HG02884 (cell line): ENCODE data around the gene HNRNPH1.

Source experiments
- ATAC-seq: cut with Tn5 transposase; IDR thresholded peaks from one replicate; pipeline ENCODE4 v1.9.1; 2021; ENCODE audit warnings: mild to moderate bottlenecking, moderate library complexity; ENCODE audit not compliant: unreplicated experiment

Gene HNRNPH1

DNA sequence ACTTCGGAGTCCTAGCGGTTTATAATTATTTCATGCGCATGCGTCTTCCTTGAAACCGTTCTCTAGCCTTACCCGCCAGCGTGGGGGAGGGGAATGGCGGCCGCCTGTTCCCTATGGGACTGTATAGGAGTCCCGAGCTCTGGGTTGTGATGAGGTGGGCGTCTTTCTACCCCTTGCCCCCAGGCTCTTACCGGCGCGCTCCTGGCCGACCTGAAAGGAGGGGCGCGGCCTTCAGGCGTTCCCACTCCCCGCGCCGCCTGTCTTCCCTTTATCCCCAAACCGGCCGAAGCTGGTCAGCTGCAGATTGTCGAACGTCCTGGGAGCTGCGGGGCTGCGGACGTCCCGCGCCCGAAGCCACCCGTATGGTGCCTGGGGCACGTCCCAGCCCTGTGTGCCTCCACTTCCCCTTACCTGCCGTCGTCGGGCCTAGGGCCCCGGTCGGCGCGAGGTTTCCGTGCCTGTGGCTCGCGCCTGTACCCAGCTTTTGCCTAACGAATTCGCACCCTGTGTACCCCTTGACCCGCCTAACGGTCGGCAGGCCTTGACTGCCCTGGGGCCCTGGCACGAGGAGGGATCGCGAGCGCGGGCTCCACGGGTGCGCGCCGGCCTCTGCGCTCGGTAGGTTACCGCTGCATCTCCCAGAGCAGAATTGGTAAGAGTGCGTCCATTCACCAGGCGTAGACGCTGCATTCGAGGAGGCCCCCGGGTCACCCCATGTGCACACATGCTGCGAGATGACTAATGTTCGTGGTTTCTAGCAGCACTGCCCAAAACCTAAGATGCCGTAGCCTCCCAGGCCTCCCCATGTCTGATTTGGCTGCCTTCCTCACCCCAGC lies 653 bp upstream of the HNRNPH1 start:
- ATAC-seq: peak; percentile 13

DNA sequence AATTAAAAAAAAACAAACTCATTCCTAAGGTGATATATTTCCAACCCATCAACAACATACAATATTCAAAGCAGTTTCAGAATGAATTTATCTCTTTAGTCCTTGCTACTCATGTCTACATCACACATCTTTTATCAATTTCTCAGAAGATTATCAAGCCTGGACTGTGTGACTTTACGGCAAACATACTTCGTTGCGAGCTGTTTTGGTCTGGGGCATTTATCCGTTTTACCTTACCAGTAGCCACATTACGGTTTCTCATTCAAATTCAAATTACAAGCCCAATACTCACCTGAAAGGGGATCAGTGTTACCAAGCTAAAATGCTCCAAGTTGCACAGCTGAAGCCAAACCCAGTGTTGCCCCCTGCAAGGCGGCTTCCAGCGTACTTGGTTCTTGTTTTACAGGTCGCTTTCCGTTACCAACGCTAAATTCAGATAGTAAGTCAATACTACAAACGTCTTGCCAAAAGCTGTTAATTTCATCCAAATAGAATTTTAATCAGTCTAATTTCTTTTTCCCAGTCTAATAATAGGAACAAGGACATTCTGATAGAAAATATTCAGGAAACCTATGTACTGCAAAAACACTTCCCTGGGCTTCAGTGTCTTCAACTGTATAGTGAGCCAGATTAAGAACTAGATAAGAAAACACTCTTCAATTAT lies 1.8 kb downstream of the HNRNPH1 start:
- no peak for ATAC-seq

DNA sequence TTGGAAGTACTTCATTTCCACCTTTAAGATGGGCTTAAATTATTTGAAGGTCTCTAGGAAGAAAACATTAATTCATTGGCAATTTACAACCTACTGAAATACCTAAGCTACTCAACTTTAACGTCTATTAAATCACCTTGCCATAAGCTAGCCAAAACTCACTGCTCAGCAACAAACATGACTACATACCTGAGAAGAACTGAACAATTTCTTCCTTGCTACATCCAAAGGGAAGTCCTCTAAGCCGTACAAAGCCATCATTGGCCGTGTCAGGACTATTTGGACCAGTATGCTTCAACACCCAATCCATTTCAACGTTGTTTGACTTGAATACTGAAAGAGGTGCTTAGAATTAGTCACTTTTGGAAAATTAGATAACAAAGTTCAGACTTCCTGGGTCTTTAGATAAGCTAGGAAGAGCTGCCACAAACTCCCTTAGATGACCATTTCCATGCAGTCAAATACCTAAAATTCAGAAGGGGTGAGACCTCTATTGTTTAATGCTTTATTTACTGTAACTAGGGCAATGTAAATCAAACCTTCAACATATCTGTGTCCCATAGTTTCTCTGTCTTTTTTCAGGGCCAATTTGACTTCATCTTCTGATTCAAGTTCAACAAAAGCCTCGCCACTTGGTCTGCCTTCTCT lies 2.6 kb downstream of the HNRNPH1 start:
- no peak for ATAC-seq

DNA sequence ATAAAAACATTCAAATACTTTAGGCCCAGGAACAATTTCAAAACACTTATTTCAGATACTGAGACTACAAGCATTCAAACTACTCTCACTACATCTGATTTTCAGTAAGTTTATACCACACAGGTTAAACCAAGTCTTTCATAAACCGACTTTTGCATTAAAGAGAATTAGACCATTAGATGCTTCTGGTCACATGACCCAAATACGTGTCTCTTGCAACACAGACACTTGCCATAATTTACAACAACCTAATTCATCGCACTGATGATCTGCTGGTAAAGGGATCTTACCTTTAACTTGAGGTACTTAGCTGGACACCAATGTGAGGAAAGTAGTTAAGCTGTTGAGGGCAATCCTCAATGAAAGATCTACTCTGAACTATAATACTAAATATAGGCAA lies 3.2 kb downstream of the HNRNPH1 start:
- no peak for ATAC-seq

DNA sequence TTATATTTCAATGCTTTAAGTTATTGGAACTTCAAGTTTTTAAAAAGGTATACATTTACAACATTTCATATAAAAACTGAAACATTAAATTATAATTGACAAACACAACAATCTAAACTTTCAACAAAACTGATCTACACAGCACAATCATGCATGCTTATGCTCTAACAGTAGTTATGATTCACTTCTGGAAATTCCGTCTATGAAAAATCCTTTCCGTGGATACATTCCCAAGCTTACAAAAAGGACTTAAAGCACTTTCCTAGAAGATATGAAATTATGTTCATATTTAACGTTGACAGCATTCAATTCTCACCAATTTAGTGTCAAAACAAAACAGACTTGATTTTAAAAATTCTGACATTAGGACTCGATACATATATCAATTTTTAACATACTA lies 3.7 kb downstream of the HNRNPH1 start:
- no peak for ATAC-seq

DNA sequence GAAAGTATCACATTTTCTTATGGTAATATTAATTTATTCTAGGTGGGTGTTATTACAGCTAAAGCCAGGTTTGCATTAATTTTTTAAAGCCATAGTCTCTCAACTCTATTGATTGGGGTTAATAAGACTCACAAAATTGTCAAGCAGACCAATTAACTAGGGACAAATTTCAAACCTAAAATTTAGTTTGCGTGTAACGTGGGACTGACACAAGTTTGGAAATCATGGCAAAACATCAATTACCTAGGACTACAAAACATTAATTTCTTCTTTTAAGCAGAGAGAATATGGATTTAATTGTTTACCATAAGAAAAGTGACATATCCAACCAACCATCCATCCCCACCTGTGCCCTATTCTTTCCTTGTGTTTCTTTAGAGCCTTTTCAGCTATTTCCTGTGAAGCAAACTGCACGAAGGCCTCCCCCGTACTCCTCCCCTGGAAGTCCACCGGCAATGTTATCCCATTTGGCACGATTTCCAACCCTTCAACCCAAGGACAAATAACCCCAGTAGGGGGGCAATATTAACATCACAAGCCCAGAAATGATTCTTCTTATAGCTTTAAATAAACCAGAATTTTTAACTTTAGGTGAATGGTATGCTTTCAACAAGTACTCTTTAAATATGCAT lies 4.4 kb downstream of the HNRNPH1 start:
- no peak for ATAC-seq

DNA sequence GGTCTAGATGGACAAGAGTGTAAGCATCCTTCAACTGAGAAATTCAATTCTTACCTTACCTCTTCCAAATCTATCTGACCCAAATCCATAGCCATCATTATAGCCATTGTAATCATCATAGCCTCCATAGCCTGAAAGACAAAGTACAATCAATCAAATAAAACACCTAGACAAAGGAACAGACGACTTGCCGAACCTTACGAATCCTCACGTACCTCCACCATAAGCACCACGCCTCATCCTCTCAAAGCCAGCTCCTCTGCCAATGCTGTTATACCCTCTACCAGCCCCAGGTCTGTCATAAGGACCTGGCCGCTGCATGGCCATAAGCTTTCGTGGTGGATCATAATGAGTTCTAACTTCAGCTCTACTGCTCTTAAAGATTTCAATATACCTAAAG lies 5.5 kb downstream of the HNRNPH1 start:
- no peak for ATAC-seq

DNA sequence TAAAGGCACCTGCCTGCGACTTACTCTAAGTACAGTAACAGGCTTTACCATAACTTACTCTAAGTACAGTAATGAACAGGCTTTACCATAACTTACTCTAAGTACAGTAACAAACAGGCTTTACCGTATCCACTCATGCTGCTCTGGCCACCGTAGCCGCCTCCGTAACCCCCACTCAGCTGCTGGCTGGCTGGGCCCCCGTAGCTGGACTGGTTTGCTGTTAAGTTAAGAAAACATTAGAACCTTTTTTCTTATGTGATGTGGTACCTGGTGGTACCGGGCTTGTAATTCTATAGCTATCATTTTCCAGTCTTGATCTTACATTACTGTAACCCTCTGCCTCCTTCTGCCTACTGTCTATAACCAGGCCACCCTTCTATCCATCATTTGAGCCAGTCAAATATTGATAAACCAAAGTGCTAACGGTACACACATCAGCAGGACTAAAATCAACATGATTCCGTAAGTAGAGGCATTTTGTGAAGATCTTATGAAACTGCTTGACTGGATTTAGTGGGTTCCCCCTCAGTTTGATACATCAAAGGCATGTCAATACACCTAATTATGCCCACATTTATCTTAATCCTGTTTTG lies 7.4 kb downstream of the HNRNPH1 start:
- no peak for ATAC-seq

DNA sequence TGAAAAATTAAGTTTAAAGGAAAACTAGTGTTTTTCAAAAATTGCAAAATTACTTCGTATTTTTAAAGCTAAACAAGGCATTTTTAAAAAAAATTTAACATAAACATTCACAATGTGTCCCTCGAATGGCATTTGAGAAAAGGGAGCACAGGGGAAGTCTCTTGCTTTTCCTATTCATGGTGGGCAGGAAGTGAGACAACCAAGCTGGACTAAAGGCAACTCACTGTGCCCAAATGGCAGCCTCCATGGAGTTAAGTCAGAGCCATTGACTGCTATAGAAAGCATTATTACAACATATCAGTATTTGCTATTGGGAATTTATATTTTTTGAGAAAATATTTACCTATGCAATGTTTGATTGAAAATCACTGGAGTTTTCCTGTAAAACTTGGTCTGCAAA lies 8.3 kb downstream of the HNRNPH1 start:
- ATAC-seq: no peak

DNA sequence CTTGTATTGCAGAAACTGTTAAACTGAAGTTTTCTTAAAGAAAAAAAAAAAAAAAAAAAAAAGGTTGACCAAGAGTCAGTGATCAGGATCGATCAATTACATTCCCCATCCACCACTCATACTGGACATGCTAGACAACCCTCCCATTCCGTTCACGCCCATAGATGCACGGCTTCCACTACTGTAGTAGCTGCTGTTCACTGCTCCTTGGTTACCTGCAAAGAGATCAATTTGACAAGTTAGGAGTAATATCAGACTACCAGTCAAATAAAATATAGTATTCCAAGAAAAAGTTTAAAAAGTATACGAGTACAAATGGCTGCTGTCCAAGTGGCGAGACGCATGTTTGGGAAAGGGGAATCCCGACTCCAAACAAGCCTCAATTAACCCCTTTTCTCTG lies 8.7 kb downstream of the HNRNPH1 start:
- ATAC-seq: no peak

DNA sequence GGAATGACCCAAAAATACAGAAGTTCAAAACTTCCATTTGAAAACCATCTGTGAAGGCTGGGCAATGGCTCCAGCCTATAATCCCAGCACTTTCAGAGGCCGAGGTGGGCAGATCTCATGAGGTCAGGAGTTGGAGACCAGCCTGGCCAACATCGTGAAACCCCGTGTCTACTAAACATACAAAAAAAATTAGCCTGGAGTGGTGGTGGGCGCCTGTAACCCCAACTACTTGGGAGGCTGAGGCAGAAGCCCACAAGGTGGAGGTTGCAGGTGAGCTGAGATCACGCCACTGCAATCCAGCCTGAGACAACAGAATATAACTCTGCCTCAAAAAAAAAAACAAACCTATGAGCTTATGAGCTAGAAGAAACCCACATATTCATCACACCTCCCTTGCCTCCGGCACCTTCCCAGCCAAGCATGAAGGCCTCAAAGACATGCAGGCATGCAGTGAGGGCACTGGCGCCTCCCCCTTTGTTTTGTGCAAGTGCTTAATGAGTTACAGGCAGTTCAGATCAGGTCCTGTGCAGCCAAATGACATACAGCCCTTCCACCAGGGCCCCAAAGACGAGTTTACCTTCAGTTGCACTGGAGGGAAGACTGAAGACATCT lies 9.9 kb downstream of the HNRNPH1 start:
- no peak for ATAC-seq

DNA sequence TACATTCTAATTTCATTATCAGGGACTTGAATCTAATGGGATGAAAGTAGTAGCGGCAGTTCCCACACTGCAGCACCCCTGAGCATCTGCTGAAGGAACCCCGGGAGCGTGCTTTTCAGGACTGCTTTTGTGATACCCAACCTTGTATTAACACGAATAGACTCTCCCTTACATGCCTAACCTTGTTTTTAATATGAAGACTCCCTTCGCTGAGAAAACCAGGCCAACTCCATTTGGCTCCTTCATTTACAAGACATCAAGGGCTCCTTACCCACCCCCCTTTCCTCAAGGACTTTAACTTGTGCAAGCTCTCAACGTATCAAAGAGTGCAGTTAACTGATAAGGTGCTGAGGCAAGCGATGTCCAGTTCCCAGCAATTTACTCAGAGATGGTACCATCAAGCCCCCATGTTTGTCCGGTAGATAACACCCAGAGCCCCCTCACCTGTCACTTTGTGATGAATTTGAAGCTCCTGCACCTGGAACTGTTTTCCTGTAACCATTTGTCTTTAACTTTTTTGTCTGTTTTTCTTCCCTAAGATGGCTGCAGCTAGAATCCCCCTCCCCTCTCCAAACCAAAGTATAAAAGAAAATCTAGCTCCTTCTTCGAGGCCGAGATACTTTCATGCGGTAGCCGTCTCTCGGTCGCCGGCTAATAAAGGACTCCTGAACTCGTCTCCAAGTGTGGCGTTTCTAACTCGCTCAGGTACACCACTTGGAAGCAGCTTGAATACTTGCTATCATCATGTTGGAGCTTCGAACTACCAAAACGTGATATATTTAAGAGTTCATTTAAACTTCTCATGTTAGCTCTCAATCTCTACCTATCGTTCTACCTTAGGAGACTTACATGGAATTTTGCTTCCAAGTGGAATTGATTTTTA lies 10.7 kb downstream of the HNRNPH1 start:
- no peak for ATAC-seq

DNA sequence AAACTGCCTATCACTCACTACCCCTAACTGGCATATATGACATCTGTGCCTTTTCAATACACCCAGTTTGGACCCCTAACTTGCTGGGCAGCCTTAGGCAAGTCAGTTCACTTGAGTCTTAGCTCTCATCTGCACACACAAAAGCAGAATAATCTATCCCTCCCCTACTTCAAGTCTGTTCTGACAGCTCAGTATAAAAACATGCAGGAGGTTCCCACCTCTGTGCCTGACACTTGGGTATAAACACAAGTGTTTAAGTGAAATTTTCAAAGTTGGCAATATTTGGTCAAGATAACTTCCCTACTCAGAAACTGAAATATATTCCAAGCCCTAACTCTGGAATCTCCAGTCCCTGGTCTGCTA lies 12.6 kb downstream of the HNRNPH1 start:
- no peak for ATAC-seq

DNA sequence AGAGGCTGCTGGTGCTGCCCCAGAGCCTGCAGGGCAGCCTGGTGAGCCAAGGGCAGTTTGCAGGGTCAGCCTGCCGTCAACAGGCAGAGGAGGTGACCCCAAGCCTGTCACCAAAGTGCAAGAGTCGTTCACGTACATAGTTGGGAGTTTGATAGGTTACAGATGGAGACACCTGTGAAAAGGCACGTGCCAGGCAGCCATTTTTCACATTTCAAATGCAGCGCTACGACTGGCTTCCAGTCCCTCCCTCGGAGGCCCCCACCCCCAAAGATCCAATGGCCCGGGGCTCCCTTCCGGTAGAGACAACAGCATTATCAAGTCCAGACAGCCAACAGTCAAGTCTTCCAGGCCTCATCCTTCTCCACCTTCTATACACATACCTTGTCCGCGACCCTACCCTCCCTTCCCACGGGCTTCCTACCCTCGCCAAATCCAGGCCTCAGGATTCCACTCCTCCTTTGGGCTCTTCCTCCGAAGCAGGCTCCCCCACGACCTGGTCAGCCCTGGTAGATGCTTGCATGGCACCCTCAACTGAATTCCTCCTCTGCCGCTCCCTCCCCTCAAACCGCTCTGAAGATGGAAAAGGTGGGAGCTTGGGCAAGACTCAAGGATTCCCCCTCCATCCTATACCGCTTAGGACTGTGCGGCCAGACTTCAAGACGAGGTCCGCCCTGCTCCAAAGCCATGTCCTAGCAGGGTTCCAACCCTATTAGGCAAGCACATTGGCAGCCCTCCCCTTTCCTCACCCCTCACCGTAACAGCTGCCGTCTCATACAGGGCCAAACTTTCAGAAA lies 13.2 kb downstream of the HNRNPH1 start:
- ATAC-seq: no peak

DNA sequence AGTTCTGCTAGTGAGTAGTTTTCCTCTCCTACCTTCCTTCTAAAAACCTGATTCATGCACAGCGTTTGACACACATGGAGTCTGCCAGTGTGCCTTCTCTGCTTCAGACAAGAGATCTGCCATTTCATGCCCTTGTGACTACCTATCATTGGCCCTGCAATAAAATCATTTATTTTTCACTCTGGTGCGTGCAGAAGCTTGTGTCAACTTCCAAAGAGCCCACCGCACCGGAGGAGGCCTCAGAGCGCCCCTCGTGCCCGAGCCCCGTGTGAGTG lies 13.7 kb downstream of the HNRNPH1 start:
- no peak for ATAC-seq

DNA sequence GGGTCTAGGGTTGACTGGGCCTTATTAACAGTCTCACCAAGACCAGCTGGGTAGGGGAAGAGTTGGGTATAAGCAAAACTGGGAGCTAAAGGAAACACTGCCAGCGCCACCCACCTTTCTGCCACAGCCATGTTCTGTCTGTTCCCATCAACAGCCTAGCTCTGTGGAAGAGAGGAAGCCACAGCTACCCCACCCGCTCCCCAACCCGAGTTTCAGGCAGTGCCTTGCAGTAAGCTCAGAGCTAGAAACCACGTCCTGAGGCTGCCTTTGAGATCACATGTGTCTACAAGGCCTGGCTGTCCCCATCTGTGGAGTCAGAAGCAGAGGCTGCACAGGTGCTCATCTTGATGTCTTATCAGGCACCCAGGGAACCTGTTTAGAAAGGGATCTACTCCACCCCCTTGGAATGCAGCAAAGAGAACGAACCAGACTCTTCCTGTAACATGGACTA lies 15.3 kb downstream of the HNRNPH1 start:
- ATAC-seq: no peak

DNA sequence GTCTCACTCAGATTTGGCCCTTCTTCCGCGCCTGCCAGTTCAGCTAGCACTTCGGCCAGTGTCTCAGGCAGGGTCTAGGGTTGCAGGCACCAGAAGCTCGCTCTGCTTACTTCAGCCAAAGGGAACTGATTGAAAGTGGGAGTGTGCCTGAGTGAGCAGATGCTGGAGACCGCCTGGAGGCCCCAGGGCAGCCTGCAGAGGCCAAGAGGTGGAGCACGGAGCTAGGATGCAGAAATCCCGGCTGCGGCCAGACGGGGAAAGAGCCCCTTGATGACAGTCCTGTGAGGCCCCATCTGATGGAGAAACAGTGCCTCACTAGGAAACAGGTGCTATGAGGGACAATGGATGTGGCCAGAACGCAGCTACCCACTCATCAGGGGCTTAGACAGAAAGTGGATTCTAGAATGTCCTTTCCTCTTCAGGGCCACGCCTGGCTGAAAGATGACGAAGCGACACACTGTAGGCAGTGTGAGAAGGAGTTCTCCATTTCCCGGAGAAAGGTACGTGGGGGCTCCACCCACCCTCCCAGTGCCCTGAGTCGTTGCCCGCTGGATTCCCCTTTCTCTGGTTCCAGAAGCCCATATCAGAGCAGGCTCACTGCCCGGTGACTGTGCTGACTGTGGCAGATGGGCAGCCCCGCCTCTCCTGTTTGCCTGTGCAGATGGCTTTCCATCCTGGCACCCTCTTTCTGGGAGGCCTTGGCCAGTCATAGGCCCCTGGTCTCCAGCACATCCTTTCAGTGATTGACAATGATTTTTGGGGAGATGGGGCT lies 16.1 kb downstream of the HNRNPH1 start:
- ATAC-seq: no peak

DNA sequence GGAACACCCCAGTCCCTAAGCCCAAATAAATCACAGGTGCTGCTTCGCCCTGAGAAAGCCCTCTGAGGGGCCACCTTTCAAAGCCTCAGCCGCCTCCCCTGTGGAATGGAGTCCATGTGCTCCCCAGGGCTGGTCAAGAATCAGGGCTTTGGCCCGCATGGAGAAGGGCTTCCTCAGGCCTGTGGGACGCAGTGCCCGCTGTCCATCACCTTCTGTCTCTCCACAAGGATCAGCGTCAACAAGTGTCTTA lies 16.6 kb downstream of the HNRNPH1 start:
- ATAC-seq: no peak
